CD4-positive, CD25-positive, alpha-beta regulatory T cell (primary cell): ENCODE results near the gene MYMX. TPM values are rescaled to one million over a fixed set of nuclear protein-coding genes. Genes with fewer than 3 reads are reported as not detected.
"Not testable (repeated sequence)": the region's sequence is repeated elsewhere in the genome, so short reads cannot be mapped to it uniquely, and the experiment has no call there.

Experiments used
- ATAC-seq, 2 donors: fragments of 150-1000 bp; cut with Tn5 transposase; one replicate each; pipeline ENCODE4 v1.10.0; 2021; ENCODE audit warnings: low read depth in 2 of 2, moderate number of reproducible peaks in 2 of 2, moderate library complexity in 1 of 2
- DNase-seq, 3 donors: peaks; one replicate each; pipeline versions ENCODE4 v3.0.0 to v3.0.0-alpha.2; 2012 to 2022; ENCODE audit warnings: mixed read lengths in 1 of 3
- H3K27ac ChIP-seq: one replicate; pipeline ENCODE4 v1.7.0; 2013; ENCODE audit warnings: mild to moderate bottlenecking, low read length; ENCODE audit not compliant: insufficient read depth, poor library complexity, severe bottlenecking
- H3K27me3 ChIP-seq: one replicate; pipeline ENCODE4 v1.7.0; 2013; ENCODE audit warnings: low read length; ENCODE audit not compliant: control insufficient read depth, insufficient read depth
- H3K36me3 ChIP-seq: one replicate; pipeline ENCODE4 v1.7.0; 2013; ENCODE audit warnings: mild to moderate bottlenecking, low read length, moderate library complexity; ENCODE audit not compliant: control insufficient read depth, insufficient read depth
- H3K4me1 ChIP-seq: 2 replicates; pipeline ENCODE4 v1.7.0; 2013; ENCODE audit warnings: mild to moderate bottlenecking, low read length; ENCODE audit not compliant: insufficient read depth, control insufficient read depth, poor library complexity, severe bottlenecking
- H3K4me3 ChIP-seq: one replicate; pipeline ENCODE4 v1.7.0; 2013; ENCODE audit warnings: low read depth, mild to moderate bottlenecking, low read length, moderate library complexity
- H3K9me3 ChIP-seq, 2 experiments: 1 replicate in 1 of 2; 2 replicates in 1 of 2; pipeline ENCODE4 v1.7.0; 2013; ENCODE audit warnings: low read length in 2 of 2, mild to moderate bottlenecking in 1 of 2, moderate library complexity in 1 of 2; ENCODE audit not compliant: control insufficient read depth in 2 of 2
- H3K27ac Mint-ChIP-seq, 3 donors: one replicate each; pipeline ENCODE4 v1.8.0; 2020 to 2022; ENCODE audit warnings: mild to moderate bottlenecking in 3 of 3, mixed read lengths in 3 of 3, moderate library complexity in 2 of 3
- H3K27me3 Mint-ChIP-seq: one replicate; pipeline ENCODE4 v1.8.0; 2022; ENCODE audit warnings: mild to moderate bottlenecking, mixed read lengths
- H3K36me3 Mint-ChIP-seq: one replicate; pipeline ENCODE4 v1.8.0; 2020; ENCODE audit warnings: mixed read lengths
- H3K4me1 Mint-ChIP-seq, 4 donors: one replicate each; pipeline ENCODE4 v1.8.0; 2020 to 2022; ENCODE audit warnings: mixed read lengths in 4 of 4, mild to moderate bottlenecking in 1 of 4
- H3K4me3 Mint-ChIP-seq, 4 donors: one replicate each; pipeline ENCODE4 v1.8.0; 2020 to 2022; ENCODE audit warnings: mild to moderate bottlenecking in 4 of 4, mixed read lengths in 4 of 4, moderate library complexity in 3 of 4
- H3K9me3 Mint-ChIP-seq, 7 donors: one replicate each; pipeline ENCODE4 v1.8.0; 2020 to 2022; ENCODE audit warnings: mixed read lengths in 7 of 7, mild to moderate bottlenecking in 3 of 7, moderate library complexity in 2 of 7
- polyA plus RNA-seq, 4 donors: library from polyadenylated mRNA; unstranded; fragments of 300-500 nt; fragmentation: Illumina TruSeq; gene quantifications; one replicate each; pipeline ENCODE4 v1.2.3, GENCODE V29; 2021
- total RNA-seq: library from RNA; stranded (reverse); gene quantifications from one replicate; pipeline ENCODE4 v1.2.3, GENCODE V29; 2022

Gene MYMX
- total and polyA plus RNA-seq, 5 donors from 2014 or later = not detected

DNA sequence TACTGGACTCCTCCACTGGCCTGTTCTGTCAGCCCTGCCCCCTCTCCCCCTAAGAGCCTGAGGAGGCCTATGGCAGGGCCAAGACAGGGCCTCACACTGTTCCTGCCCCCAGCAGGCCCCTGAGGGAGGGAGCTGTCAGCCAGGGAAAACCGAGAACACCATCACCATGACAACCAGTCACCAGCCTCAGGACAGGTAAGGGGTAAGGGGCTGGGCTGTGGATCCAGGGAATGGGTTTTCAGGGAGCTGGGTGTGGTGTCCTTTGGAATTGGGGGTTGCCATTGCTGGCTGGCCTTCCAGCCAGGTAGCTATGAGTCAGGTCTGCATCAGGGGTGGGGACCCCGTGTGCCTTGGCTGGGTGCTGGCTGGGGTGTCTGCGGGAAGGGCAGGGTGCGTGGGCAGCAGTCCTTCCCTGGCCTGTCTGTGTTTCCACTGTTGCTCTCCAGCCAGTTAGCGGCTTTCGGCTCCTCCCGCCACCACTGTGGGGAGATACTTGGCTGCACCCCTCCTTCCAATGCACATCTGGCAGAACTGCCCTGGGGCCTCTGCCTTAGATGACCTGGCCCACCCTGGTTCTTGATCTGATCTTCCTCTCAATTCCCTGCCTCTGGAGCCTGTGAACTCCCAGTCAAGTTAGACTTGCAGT lies 10.5 kb downstream of the MYMX start:
- Histone ChIP-seq H3K4me1 (peaks cover 19% of the 10 kb centered on the region), H3K9me3 (no peaks in the 10 kb centered on the region), H3K4me3 (no peak overlapping the region), H3K27me3 (no peaks in the 10 kb centered on the region), H3K36me3 (no peaks in the 10 kb centered on the region), H3K27ac (no peak overlapping the region)
- Mint-ChIP-seq H3K27ac (no peak overlapping the region), H3K27me3 (peaks cover 7% of the 10 kb centered on the region), H3K4me3 (peak overlapping the region in 1 of 4 donors; percentile 63), H3K9me3 (peaks cover 0 to 1% (median 0%) of the 10 kb centered on the region in 7 donors), H3K4me1 (peaks cover 0 to 16% (median 6%) of the 10 kb centered on the region in 4 donors), H3K36me3 (no peaks in the 10 kb centered on the region)
- no peak for ATAC-seq
- no peak for DNase-seq

DNA sequence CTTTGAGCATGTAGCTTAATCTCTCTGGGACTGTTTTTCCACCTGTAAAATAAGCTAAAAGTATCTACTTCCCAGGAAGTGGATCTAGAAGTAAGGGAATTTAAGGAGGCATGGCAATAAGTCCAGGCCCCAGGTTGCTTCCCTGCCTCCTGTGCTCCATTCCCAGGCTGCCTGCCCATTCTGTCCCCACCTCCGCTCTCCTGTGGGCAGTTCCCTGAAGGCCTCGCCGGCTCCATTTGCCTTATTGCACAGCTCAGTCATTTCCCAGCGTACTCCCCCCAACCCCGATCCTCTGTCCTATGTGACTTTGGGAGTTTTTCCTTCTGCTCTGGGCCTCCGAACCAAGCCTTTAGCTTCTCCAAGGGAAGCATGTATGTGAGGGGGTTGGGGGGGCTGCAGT lies 11.3 kb downstream of the MYMX start:
- peaks cover 2% of the 10 kb centered on the region for H3K27me3 Mint-ChIP-seq
- Histone ChIP-seq H3K4me1 (peaks cover 12% of the 10 kb centered on the region), H3K9me3 (no peaks in the 10 kb centered on the region), H3K4me3 (no peak overlapping the region), H3K27ac (no peak overlapping the region), H3K27me3 (no peaks in the 10 kb centered on the region), H3K36me3 (no peaks in the 10 kb centered on the region)
- H3K27ac Mint-ChIP-seq = no peak overlapping the region
- DNase-seq = no peak
- peaks cover 0 to under 1% (median 0%) of the 10 kb centered on the region in 7 donors for H3K9me3 Mint-ChIP-seq
- no peak for ATAC-seq
- H3K36me3 Mint-ChIP-seq = no peaks in the 10 kb centered on the region
- no peak overlapping the region for H3K4me3 Mint-ChIP-seq
- peaks cover 0 to 12% (median 3%) of the 10 kb centered on the region in 4 donors for H3K4me1 Mint-ChIP-seq

DNA sequence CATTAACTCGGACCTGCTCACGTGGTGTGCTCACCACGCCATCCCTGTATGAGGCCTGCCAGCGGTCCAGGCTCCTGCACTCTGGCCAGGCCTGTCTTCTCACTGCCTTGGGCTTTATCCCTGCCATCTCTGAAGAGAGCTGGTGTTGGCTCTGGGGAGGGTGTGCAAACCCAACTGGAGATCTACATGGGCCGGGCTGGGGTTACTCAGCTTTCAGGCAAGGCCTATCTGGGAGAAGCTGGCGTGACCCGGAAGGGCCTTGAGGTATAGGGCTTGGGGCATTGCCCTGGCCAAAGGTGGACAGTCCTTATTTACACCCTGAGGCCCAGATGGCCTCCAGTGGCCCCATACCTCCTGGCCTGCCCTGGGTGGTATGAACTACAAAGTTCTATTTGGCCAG lies 11.7 kb downstream of the MYMX start:
- Histone ChIP-seq H3K9me3 (no peaks in the 10 kb centered on the region), H3K4me1 (peaks cover 9% of the 10 kb centered on the region), H3K27ac (no peak overlapping the region), H3K4me3 (no peak overlapping the region), H3K27me3 (no peaks in the 10 kb centered on the region), H3K36me3 (no peaks in the 10 kb centered on the region)
- Mint-ChIP-seq H3K4me3 (no peak overlapping the region), H3K27ac (no peak overlapping the region), H3K9me3 (no peaks in the 10 kb centered on the region), H3K4me1 (peaks cover 0 to 11% (median 3%) of the 10 kb centered on the region in 4 donors), H3K27me3 (no peaks in the 10 kb centered on the region), H3K36me3 (no peaks in the 10 kb centered on the region)
- DNase-seq (no peak), ATAC-seq (no peak)

DNA sequence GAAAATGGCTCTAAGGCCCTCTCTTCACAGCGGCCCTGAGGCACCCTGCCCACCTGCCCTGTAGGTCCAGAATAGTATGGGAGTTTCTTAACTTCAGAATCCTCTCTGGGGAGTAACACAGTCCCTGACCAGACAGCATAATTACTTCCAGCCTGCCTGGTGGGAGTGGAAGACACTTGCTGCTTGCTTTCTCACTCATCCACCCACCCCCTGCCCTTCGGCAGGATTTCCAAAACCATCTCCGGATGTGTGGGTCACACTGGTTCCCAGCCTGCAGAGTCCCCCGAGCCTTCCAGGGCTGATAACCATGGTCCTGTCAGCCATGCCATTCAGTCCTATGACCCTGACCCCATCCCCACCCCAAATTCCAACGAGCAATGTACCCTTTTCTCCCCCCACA lies 12.1 kb downstream of the MYMX start:
- Mint-ChIP-seq H3K4me1 (peaks cover 0 to 10% (median 3%) of the 10 kb centered on the region in 4 donors), H3K36me3 (no peaks in the 10 kb centered on the region), H3K27me3 (no peaks in the 10 kb centered on the region), H3K4me3 (no peak overlapping the region), H3K27ac (no peak overlapping the region), H3K9me3 (no peaks in the 10 kb centered on the region)
- no peaks in the 10 kb centered on the region for H3K9me3 ChIP-seq
- H3K27me3 ChIP-seq = no peaks in the 10 kb centered on the region
- H3K4me1 ChIP-seq = peaks cover 6% of the 10 kb centered on the region
- ATAC-seq = no peak
- H3K27ac ChIP-seq = no peak overlapping the region
- H3K4me3 ChIP-seq = no peak overlapping the region
- H3K36me3 ChIP-seq = no peaks in the 10 kb centered on the region
- no peak for DNase-seq

DNA sequence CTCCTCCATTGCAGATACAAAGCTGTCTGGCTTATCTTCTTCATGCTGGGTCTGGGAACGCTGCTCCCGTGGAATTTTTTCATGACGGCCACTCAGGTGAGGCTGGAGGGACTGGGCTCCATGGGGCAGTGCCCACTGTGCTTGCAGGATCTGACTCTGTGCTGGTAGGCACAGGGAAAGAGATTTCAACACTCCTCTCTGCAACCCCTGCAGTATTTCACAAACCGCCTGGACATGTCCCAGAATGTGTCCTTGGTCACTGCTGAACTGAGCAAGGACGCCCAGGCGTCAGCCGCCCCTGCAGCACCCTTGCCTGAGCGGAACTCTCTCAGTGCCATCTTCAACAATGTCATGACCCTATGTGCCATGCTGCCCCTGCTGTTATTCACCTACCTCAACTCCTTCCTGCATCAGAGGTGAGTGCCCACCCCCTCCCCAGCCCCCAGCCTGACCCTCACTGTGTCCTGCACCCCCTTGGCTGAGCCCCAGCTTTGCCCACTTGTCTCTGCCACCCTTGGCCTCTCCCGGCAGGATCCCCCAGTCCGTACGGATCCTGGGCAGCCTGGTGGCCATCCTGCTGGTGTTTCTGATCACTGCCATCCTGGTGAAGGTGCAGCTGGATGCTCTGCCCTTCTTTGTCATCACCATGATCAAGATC lies 12.8 kb downstream of the MYMX start:
- Histone ChIP-seq H3K4me1 (no peaks in the 10 kb centered on the region), H3K27ac (no peak overlapping the region), H3K27me3 (no peaks in the 10 kb centered on the region), H3K4me3 (no peak overlapping the region), H3K9me3 (no peaks in the 10 kb centered on the region), H3K36me3 (no peaks in the 10 kb centered on the region)
- peaks cover 0 to 4% (median under 1%) of the 10 kb centered on the region in 4 donors for H3K4me1 Mint-ChIP-seq
- no peaks in the 10 kb centered on the region for H3K36me3 Mint-ChIP-seq
- no peaks in the 10 kb centered on the region for H3K9me3 Mint-ChIP-seq
- DNase-seq (no peak), ATAC-seq (no peak)
- no peak overlapping the region for H3K27ac Mint-ChIP-seq
- no peaks in the 10 kb centered on the region for H3K27me3 Mint-ChIP-seq
- no peak overlapping the region for H3K4me3 Mint-ChIP-seq

DNA sequence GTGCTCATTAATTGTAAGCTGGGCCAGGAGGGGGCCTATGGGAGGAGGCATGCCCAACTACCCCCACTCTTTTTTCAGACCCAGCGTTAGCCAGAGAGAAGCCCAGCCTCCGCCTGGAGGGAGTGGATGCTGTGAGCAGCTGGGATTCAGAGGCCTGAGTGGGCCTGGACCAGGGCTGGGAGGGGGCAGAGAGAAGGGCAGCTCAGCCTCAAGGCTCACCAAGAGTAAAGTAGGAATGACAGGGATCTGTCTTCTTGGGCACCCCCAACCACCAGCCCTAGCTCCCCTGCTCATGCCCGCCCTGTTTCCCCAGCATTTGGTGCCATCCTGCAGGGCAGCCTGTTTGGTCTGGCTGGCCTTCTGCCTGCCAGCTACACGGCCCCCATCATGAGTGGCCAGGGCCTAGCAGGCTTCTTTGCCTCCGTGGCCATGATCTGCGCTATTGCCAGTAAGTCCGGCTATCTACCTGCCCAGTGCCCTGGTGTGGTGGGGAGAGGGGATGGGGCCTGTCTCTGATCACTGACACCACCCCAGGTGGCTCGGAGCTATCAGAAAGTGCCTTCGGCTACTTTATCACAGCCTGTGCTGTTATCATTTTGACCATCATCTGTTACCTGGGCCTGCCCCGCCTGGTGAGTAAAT lies 13.4 kb downstream of the MYMX start:
- Histone ChIP-seq H3K9me3 (no peaks in the 10 kb centered on the region), H3K4me3 (no peak overlapping the region), H3K27me3 (no peaks in the 10 kb centered on the region), H3K36me3 (no peaks in the 10 kb centered on the region), H3K4me1 (no peaks in the 10 kb centered on the region), H3K27ac (no peak overlapping the region)
- Mint-ChIP-seq H3K4me3 (no peak overlapping the region), H3K36me3 (no peaks in the 10 kb centered on the region), H3K4me1 (no peaks in the 10 kb centered on the region), H3K9me3 (no peaks in the 10 kb centered on the region), H3K27me3 (no peaks in the 10 kb centered on the region), H3K27ac (no peak overlapping the region)
- ATAC-seq (no peak), DNase-seq (no peak)

DNA sequence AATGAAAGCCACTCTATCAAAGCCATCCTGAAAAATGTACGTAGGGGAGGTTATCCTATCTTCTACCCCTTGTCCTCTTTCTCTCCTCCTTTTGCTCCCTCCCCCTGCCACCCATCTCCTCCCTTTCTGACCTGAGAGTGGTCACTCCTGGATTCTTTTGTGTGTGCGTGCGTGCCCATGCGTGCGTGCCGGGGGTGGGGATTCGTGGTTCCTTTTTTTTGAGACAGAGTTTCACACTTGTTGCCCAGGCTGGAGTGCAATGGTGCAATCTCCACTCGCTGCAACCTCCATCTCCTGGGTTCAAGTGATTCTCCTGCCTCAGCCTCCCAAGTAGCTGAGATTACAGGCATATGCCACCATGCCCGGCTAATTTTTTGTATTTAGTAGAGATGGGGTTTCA lies 14.7 kb downstream of the MYMX start:
- not testable (repeated sequence) for DNase-seq, H3K4me3 Mint-ChIP-seq, H3K36me3 ChIP-seq, H3K27me3 Mint-ChIP-seq, H3K27me3 ChIP-seq, ATAC-seq, H3K4me1 Mint-ChIP-seq, H3K27ac ChIP-seq, H3K9me3 ChIP-seq, H3K27ac Mint-ChIP-seq, H3K4me3 ChIP-seq, H3K9me3 Mint-ChIP-seq, H3K4me1 ChIP-seq, H3K36me3 Mint-ChIP-seq
